ENCODE data around the gene DDX56.
A peak's percentile ranks its signal among the peaks of the same experiment; 100 is the strongest.

DNA sequence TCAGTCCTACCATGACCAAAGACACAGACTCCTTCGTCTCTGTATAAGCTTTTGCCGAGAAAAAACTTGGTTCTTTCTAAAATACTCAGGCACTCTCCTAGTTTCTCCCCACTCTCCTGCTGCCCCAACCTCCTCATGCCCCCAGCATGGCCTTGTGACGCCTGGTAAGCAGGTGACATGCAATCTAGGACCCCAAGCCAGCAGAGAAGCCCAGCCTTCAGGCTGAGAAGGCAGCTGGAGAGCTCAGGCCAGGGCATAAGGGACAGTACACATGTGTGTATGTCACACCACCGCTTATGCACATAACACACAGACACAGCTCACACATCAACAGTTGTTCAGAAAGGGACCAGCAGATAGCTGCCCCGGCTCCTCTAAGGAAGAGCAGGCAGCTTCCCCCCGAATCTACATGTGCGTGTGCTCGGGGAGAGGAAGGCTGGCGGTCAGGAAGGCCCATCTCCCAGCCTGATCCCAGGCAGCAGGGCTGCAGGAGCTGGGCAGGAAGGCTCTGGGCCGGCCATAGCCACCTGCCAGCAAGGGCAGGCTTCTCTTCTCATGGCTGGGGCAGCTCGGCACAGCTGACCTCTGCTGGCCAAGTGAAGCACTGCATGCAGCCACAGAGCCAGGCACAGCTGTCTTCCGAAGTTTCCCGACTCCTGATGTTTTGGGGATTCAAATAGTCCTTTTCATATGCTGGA, 8.5 kb downstream of the DDX56 start:
- TF ChIP-seq RAD51 (IDR thresholded peaks at IDR 0.05; ENCODE audit: borderline replicate concordance, low read depth) (no peak), POLR2A (conservative IDR thresholded peaks at IDR 0.05) (peak; percentile 46; the same call in 1 of the 2 replicates)
- TF ChIP-seq, protein P1, sequence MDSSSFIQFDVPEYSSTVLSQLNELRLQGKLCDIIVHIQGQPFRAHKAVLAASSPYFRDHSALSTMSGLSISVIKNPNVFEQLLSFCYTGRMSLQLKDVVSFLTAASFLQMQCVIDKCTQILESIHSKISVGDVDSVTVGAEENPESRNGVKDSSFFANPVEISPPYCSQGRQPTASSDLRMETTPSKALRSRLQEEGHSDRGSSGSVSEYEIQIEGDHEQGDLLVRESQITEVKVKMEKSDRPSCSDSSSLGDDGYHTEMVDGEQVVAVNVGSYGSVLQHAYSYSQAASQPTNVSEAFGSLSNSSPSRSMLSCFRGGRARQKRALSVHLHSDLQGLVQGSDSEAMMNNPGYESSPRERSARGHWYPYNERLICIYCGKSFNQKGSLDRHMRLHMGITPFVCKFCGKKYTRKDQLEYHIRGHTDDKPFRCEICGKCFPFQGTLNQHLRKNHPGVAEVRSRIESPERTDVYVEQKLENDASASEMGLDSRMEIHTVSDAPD (CRISPR knock-in tag; IDR thresholded peaks at IDR 0.05), result no peak
- TF ChIP-seq, protein P2, sequence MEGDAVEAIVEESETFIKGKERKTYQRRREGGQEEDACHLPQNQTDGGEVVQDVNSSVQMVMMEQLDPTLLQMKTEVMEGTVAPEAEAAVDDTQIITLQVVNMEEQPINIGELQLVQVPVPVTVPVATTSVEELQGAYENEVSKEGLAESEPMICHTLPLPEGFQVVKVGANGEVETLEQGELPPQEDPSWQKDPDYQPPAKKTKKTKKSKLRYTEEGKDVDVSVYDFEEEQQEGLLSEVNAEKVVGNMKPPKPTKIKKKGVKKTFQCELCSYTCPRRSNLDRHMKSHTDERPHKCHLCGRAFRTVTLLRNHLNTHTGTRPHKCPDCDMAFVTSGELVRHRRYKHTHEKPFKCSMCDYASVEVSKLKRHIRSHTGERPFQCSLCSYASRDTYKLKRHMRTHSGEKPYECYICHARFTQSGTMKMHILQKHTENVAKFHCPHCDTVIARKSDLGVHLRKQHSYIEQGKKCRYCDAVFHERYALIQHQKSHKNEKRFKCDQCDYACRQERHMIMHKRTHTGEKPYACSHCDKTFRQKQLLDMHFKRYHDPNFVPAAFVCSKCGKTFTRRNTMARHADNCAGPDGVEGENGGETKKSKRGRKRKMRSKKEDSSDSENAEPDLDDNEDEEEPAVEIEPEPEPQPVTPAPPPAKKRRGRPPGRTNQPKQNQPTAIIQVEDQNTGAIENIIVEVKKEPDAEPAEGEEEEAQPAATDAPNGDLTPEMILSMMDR (IDR thresholded peaks at IDR 0.05 in 2 of 3, conservative IDR thresholded peaks at IDR 0.05 in 1 of 3; ENCODE audit: insufficient read depth in 2 of 3, low read depth in 1 of 3, low read length in 3 of 3), result peak; percentile 86 to 97 (median 91)
